ENCODE data around the gene LIFR. TPM values are rescaled to one million over a fixed set of nuclear protein-coding genes. Genes with fewer than 3 reads are reported as not detected.

Gene LIFR
- total RNA-seq, 1 experiment from 2014 or later: 10.6 TPM

- H3K27me3 ChIP-seq (ENCODE audit: insufficient read depth, low read length): no peaks in the 10 kb centered on the region
- H3K27ac ChIP-seq (ENCODE audit: low read depth, low read length): no peak overlapping the region
- BruUV-seq (replicated peaks): no TSS peak
- H4K20me1 ChIP-seq (ENCODE audit: insufficient read depth): no peaks in the 10 kb centered on the region
- no peak overlapping the region for H2AFZ ChIP-seq (ENCODE audit: low read depth, low read length, poor library complexity, severe bottlenecking)
- POLR2A ChIA-PET: no interaction called here
- H3K79me2 ChIP-seq (ENCODE audit: insufficient read depth, low read length): no peaks in the 10 kb centered on the region
- H3K9me2 ChIP-seq (ENCODE audit: insufficient read depth): no peaks in the 10 kb centered on the region
- no peaks in the 10 kb centered on the region for H3K9me3 ChIP-seq (ENCODE audit: control insufficient read depth in 1 of 2, insufficient read depth in 1 of 2, low read depth in 1 of 2, low read length in 2 of 2)
- no peaks in the 10 kb centered on the region for H3K36me3 ChIP-seq (ENCODE audit: control insufficient read depth in 1 of 2, insufficient read depth in 2 of 2, low read length in 2 of 2)
- RAD21 ChIA-PET (ENCODE audit: low non-redundant PET in 1 of 2, low total read pairs in 2 of 2, uncharacterized antibody in 2 of 2, unreplicated experiment in 2 of 2): no interaction called here
- DNase-seq (ENCODE audit: low read depth, low spot score) (no peak), ATAC-seq (no peak)
- no peak overlapping the region for H3K4me2 ChIP-seq (ENCODE audit: low read length)
- H3K4me3 ChIP-seq (replicated peaks in 1 of 2; ENCODE audit: low read depth in 1 of 2, low read length in 2 of 2): no peak overlapping the region
- intact Hi-C loops (cut with micrococcal nuclease): no loop called here
- CTCF ChIA-PET: interaction anchor here (1.2 kb wide), 1 partner anchor 106 kb away, joined by 5 read pairs; no protein-coding TSS in a partner anchor
- no peak overlapping the region for H3K9ac ChIP-seq (ENCODE audit: low read length)
- H3K4me1 ChIP-seq (ENCODE audit: control insufficient read depth in 1 of 2, insufficient read depth in 2 of 2, low read length in 2 of 2): peaks cover 12 to 21% of the 10 kb centered on the region in 2 experiments; a peak in 3 of 4 replicates
- TF ChIP-seq EZH2phosphoT487 (IDR thresholded peaks at IDR 0.05; ENCODE audit: borderline replicate concordance): no peak
Observed at GRCh38 chr5:38547257-38547656, 9.2 kb downstream of the LIFR start.

- H3K4me2 ChIP-seq (ENCODE audit: low read length): no peak overlapping the region
- no peaks in the 10 kb centered on the region for H3K9me2 ChIP-seq (ENCODE audit: insufficient read depth)
- ChIA-PET RAD21 (ENCODE audit: low non-redundant PET in 1 of 2, low total read pairs in 2 of 2, uncharacterized antibody in 2 of 2, unreplicated experiment in 2 of 2) (no interaction called here), POLR2A (no interaction called here), CTCF (interaction anchor here (1.1 to 1.2 kb wide), 2 partner anchors 31 to 105 kb away, joined by 3 to 5 read pairs; no protein-coding TSS in a partner anchor)
- ATAC-seq (no peak), DNase-seq (ENCODE audit: low read depth, low spot score) (no peak)
- H3K9me3 ChIP-seq (ENCODE audit: control insufficient read depth in 1 of 2, insufficient read depth in 1 of 2, low read depth in 1 of 2, low read length in 2 of 2): no peaks in the 10 kb centered on the region
- no peaks in the 10 kb centered on the region for H3K36me3 ChIP-seq (ENCODE audit: control insufficient read depth in 1 of 2, insufficient read depth in 2 of 2, low read length in 2 of 2)
- H3K79me2 ChIP-seq (ENCODE audit: insufficient read depth, low read length): no peaks in the 10 kb centered on the region
- peaks cover 12 to 21% of the 10 kb centered on the region in 2 experiments; a peak in 3 of 4 replicates for H3K4me1 ChIP-seq (ENCODE audit: control insufficient read depth in 1 of 2, insufficient read depth in 2 of 2, low read length in 2 of 2)
- no peak overlapping the region for H3K27ac ChIP-seq (ENCODE audit: low read depth, low read length)
- no peaks in the 10 kb centered on the region for H3K27me3 ChIP-seq (ENCODE audit: insufficient read depth, low read length)
- H3K4me3 ChIP-seq (replicated peaks in 1 of 2; ENCODE audit: low read depth in 1 of 2, low read length in 2 of 2): no peak overlapping the region
- BruUV-seq (replicated peaks): no TSS peak
- no peaks in the 10 kb centered on the region for H4K20me1 ChIP-seq (ENCODE audit: insufficient read depth)
- no peak overlapping the region for H2AFZ ChIP-seq (ENCODE audit: low read depth, low read length, poor library complexity, severe bottlenecking)
- TF ChIP-seq CTCF (IDR thresholded peaks at IDR 0.05 in 2 of 3, conservative IDR thresholded peaks at IDR 0.05 in 1 of 3; ENCODE audit: borderline replicate concordance in 1 of 3, insufficient read depth in 1 of 3, low read depth in 2 of 3, low read length in 2 of 3) (no peak), RAD21 (IDR thresholded peaks at IDR 0.05; ENCODE audit: low read depth) (no peak), SP1 (IDR thresholded peaks at IDR 0.05; ENCODE audit: low read depth) (no peak), MAX (IDR thresholded peaks at IDR 0.05) (no peak), EZH2phosphoT487 (IDR thresholded peaks at IDR 0.05; ENCODE audit: borderline replicate concordance) (no peak), ATF3 (IDR thresholded peaks at IDR 0.05) (no peak)
- intact Hi-C loops (cut with micrococcal nuclease): no loop called here
- no peak overlapping the region for H3K9ac ChIP-seq (ENCODE audit: low read length)
Observed at GRCh38 chr5:38546691-38547146, 9.7 kb downstream of the LIFR start.

Data from HCT116 (cell line).